ENCODE measurements around the gene CHP2. TPM values are rescaled to one million over a fixed set of nuclear protein-coding genes. Genes with fewer than 3 reads are reported as not detected.
A peak's percentile ranks its signal among the peaks of the same experiment; 100 is the strongest.

The CHP2 gene
- total and polyA plus RNA-seq, 2 of the 13 experiments (the other 11 are each of a cell fraction or from before 2014, with no cell fraction given), result not detected

DNA sequence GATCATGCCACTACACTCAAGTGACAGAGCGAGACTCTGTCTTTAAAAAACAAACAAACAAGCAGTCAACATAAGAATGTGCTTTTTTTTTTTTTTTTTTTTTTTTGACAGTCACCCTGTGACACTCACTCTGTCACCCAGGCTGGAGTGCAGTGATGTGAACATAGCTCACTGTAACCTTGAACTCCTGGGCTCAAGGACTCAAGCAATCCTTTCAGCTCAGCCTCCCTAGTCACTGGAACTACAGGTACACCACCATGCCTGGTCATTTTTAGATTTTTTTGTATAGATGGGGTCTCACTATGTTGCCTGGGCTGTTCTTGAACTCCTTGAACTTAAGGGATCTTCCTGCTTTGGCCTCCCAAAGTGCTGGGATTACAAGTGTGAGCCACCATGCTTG is 15.3 kb upstream of the CHP2 start (continued):
- TF ChIP-seq, protein P1, sequence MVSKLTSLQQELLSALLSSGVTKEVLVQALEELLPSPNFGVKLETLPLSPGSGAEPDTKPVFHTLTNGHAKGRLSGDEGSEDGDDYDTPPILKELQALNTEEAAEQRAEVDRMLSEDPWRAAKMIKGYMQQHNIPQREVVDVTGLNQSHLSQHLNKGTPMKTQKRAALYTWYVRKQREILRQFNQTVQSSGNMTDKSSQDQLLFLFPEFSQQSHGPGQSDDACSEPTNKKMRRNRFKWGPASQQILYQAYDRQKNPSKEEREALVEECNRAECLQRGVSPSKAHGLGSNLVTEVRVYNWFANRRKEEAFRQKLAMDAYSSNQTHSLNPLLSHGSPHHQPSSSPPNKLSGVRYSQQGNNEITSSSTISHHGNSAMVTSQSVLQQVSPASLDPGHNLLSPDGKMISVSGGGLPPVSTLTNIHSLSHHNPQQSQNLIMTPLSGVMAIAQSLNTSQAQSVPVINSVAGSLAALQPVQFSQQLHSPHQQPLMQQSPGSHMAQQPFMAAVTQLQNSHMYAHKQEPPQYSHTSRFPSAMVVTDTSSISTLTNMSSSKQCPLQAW (CRISPR knock-in tag; IDR thresholded peaks at IDR 0.05), result peak; percentile 38; the same call in 1 of the 2 replicates
- TF ChIP-seq REPIN1 (CRISPR knock-in tag; IDR thresholded peaks at IDR 0.05; ENCODE audit: borderline replicate concordance, low read depth) (peak; percentile 33; the same call in 1 of the 2 replicates), MZF1 (CRISPR knock-in tag; IDR thresholded peaks at IDR 0.05; ENCODE audit: borderline replicate concordance) (no peak), HCFC1 (IDR thresholded peaks at IDR 0.05; ENCODE audit: low read depth, low read length) (no peak), TARDBP (CRISPR knock-in tag; IDR thresholded peaks at IDR 0.05) (peak; percentile 53; the same call in 1 of the 2 replicates), NCOA1 (CRISPR knock-in tag; IDR thresholded peaks at IDR 0.05) (no peak), DNMT1 (CRISPR knock-in tag; IDR thresholded peaks at IDR 0.05) (no peak), ZFP82 (CRISPR knock-in tag; IDR thresholded peaks at IDR 0.05; ENCODE audit: borderline replicate concordance) (no peak), NR2F6 (IDR thresholded peaks at IDR 0.05) (no peak), NR2F6 (CRISPR knock-in tag; IDR thresholded peaks at IDR 0.05) (0 out of 2 replicates have a peak, but pooled peaks have one; percentile 24), RARG (CRISPR knock-in tag; IDR thresholded peaks at IDR 0.05; ENCODE audit: low read depth) (no peak), ZNF282 (IDR thresholded peaks at IDR 0.05; ENCODE audit: partially characterized antibody) (no peak), ZFP36L2 (CRISPR knock-in tag; IDR thresholded peaks at IDR 0.05) (no peak), ZSCAN9 (CRISPR knock-in tag; IDR thresholded peaks at IDR 0.05; ENCODE audit: borderline replicate concordance) (no peak), MEIS1 (CRISPR knock-in tag; IDR thresholded peaks at IDR 0.05; ENCODE audit: borderline replicate concordance) (0 out of 2 replicates have a peak, but pooled peaks have one; percentile 43), GATAD2A (CRISPR knock-in tag; IDR thresholded peaks at IDR 0.05) (peak; percentile 38; the same call in 1 of the 2 replicates), TOPORS (CRISPR knock-in tag; IDR thresholded peaks at IDR 0.05) (no peak), TBL1XR1 (IDR thresholded peaks at IDR 0.05; ENCODE audit: borderline replicate concordance, low read length, partially characterized antibody) (peak; percentile 37), ZNF264 (CRISPR knock-in tag; IDR thresholded peaks at IDR 0.05) (no peak)
- TF ChIP-seq, protein P2, sequence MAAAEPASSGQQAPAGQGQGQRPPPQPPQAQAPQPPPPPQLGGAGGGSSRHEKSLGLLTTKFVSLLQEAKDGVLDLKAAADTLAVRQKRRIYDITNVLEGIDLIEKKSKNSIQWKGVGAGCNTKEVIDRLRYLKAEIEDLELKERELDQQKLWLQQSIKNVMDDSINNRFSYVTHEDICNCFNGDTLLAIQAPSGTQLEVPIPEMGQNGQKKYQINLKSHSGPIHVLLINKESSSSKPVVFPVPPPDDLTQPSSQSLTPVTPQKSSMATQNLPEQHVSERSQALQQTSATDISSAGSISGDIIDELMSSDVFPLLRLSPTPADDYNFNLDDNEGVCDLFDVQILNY (CRISPR knock-in tag; conservative IDR thresholded peaks at IDR 0.05), result no peak
- TF ChIP-seq, protein P3, sequence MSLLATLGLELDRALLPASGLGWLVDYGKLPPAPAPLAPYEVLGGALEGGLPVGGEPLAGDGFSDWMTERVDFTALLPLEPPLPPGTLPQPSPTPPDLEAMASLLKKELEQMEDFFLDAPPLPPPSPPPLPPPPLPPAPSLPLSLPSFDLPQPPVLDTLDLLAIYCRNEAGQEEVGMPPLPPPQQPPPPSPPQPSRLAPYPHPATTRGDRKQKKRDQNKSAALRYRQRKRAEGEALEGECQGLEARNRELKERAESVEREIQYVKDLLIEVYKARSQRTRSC (CRISPR knock-in tag; IDR thresholded peaks at IDR 0.05; ENCODE audit: low read depth), result no peak
- TF ChIP-seq, protein P4, sequence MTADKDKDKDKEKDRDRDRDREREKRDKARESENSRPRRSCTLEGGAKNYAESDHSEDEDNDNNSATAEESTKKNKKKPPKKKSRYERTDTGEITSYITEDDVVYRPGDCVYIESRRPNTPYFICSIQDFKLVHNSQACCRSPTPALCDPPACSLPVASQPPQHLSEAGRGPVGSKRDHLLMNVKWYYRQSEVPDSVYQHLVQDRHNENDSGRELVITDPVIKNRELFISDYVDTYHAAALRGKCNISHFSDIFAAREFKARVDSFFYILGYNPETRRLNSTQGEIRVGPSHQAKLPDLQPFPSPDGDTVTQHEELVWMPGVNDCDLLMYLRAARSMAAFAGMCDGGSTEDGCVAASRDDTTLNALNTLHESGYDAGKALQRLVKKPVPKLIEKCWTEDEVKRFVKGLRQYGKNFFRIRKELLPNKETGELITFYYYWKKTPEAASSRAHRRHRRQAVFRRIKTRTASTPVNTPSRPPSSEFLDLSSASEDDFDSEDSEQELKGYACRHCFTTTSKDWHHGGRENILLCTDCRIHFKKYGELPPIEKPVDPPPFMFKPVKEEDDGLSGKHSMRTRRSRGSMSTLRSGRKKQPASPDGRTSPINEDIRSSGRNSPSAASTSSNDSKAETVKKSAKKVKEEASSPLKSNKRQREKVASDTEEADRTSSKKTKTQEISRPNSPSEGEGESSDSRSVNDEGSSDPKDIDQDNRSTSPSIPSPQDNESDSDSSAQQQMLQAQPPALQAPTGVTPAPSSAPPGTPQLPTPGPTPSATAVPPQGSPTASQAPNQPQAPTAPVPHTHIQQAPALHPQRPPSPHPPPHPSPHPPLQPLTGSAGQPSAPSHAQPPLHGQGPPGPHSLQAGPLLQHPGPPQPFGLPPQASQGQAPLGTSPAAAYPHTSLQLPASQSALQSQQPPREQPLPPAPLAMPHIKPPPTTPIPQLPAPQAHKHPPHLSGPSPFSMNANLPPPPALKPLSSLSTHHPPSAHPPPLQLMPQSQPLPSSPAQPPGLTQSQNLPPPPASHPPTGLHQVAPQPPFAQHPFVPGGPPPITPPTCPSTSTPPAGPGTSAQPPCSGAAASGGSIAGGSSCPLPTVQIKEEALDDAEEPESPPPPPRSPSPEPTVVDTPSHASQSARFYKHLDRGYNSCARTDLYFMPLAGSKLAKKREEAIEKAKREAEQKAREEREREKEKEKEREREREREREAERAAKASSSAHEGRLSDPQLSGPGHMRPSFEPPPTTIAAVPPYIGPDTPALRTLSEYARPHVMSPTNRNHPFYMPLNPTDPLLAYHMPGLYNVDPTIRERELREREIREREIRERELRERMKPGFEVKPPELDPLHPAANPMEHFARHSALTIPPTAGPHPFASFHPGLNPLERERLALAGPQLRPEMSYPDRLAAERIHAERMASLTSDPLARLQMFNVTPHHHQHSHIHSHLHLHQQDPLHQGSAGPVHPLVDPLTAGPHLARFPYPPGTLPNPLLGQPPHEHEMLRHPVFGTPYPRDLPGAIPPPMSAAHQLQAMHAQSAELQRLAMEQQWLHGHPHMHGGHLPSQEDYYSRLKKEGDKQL (CRISPR knock-in tag; IDR thresholded peaks at IDR 0.05; ENCODE audit: low read depth), result no peak
- TF ChIP-seq, protein P5, sequence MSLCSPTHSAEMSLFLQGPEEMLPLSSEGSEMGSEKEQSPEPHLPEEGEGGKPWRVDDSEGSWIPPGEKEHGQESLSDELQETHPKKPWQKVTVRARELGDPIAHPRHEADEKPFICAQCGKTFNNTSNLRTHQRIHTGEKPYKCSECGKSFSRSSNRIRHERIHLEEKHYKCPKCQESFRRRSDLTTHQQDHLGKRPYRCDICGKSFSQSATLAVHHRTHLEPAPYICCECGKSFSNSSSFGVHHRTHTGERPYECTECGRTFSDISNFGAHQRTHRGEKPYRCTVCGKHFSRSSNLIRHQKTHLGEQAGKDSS (CRISPR knock-in tag; IDR thresholded peaks at IDR 0.05; ENCODE audit: borderline replicate concordance, low read depth), result no peak

Data from HepG2 (cell line).